ENCODE results near the gene UBE2E3.

Gene UBE2E3

GRCh38 chr2:180979749-180980105, 678 bp upstream of the UBE2E3 start:
- DNase-seq, result no peak

DNA sequence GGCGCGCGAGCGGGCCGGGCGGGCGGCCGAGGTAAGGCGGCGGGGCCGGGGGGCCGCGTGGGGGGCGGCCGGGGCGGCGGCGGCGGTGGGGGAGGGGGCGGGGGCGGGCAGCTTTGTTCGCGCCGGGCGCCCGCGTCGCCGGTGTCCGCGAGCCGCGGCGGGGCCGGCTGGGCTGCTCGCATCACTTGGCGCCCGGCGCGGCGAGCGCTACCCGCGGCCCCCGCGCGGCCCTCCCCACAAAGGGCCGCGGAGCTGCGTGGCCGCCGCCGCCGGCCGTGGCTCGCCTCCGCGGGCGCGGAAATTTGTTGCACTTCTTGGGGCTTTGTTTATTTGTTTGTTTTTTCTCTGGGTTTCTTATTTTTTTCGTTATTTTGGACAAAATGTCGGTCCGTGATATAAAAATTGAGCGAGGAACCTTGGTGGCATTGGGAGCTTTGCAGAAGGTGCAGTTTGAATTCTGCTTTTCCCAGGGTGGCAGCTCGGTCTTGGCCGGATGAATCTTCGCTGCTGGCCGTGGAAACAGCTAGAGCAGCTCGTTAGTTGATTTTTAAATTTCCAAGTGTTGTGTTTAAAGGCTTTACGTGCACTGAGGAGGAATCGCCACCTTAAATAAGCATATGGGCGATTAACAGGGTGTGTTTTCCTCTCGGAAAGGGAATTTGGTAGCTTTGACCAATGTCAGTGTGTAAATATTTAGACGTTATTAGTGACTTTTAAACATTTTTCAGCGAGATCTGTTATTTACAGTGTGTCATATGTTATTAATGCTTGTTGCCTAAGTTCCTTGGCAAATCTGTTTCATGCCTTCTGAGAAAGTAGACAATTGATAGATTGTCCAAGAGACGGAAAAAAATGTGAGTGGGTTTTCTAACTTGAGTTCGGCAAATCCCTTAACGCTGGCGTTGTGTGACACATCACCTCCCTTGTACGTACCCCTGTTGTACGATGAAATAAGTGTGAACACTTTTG, 822 bp downstream of the UBE2E3 start:
- peak; percentile 10 for DNase-seq

DNA sequence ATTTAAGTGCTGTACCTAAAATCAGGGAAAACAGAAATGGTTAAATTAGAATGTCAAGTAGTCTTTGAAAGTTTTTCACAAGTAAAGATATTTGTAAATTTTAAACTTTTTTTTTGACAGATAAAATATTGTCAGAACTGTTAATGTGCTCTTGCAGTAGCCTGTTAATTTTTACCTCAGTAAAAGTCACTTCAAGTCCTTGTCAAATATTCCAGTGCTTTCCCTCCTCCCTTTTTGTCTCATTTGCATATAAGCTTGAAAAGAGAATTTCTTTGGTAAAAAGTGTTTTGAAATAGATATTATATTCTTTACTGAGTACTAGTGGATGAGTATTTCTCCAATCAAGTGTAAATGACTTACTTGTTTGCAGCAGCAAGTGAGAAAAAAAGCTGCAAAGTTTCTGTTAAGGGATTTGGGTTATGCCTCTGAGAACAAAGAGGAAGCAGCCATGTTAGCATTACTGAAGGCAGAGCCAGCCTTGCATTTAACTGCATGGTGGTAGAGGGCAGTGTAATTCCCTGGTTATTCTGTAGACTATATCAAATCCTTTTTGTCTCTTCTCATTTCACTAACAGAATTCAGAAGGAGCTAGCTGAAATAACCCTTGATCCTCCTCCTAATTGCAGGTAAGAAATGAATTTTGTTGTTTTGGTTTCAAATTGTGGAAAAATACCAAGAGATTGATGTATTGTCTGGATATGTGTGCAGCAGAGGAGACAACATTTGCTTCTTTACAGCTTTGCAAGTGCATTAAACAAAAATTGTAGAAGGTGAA, 3.2 kb downstream of the UBE2E3 start:
- DNase-seq, result no peak

DNA sequence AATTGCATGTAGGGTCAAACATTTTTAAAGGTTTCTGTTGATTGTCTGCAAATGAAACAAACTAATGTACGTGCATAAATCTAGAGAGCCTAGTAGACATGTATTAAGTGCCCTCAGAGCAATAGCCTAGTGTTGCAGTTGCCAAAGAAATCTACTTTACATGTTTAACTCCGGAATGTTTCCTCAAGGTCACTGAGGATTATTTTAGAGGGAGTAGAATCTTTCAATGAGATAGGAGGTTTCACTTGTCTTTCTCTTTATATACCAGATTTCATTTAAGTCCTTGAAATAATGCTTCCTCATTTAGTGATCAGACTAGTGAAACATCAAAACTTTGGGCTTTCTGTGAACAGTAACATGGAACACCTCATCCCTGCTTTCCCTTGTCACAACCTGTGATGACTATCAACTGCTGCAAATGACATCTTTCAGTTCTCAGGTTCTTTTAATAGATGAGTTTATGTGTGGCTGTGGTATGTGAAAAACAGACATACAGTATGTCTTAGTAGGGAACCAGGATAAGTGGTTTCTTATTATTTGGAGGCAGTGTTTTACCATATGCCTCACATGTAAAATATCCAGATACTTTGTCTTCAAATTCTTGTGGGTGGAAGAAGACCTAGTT, 5.5 kb downstream of the UBE2E3 start:
- no peak for DNase-seq

- DNase-seq, result no peak
Measured at GRCh38 chr2:180987146-180987545, 6.7 kb downstream of the UBE2E3 start.

- DNase-seq, result no peak
Measured at GRCh38 chr2:180990337-180990736, 9.9 kb downstream of the UBE2E3 start.

DNA sequence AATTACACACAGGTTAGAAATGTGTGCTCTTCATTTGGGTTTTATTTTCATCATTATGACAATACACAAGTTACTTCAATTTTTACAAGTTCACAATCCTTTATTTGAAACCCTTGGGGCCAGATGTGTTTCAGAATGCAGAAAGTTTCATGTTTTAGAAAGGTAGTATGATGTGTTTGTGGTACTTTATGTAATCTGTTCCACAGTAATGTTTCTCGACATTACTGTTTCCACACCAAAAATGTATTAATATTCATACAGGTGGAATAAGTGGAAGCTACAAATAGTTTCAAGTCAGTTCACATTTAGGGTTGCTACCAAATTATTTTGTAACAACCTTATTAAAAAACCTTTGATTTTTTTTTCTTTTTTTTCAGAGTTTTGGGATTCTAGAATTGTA, 10.4 kb downstream of the UBE2E3 start:
- DNase-seq, result no peak

- no peak for DNase-seq
Measured at GRCh38 chr2:180991361-180991760, 11.0 kb downstream of the UBE2E3 start.

- no peak for DNase-seq
Measured at GRCh38 chr2:180991820-180992219, 11.4 kb downstream of the UBE2E3 start.

DNA sequence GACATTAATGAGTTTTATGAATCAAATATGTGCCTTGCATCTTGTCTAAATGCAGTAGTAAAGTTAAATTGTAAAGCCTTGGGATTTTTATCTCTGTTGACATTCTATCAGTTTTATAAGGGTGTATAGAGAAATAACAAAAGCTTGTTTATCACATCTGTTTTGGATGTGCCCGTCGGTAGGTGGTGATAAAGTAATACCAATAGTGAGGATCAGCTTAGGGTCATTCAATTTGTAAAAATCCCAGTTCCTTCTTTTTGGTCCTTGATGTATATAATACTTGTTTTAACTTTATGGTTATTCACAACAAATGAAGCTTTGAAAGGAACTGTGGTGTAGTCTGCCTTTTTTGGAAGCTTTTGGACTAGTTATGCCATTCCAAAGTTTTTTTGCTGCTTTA, 12.6 kb downstream of the UBE2E3 start:
- DNase-seq, result no peak

- no peak for DNase-seq
Measured at GRCh38 chr2:180999274-180999964, 19.0 kb downstream of the UBE2E3 start.

DNA sequence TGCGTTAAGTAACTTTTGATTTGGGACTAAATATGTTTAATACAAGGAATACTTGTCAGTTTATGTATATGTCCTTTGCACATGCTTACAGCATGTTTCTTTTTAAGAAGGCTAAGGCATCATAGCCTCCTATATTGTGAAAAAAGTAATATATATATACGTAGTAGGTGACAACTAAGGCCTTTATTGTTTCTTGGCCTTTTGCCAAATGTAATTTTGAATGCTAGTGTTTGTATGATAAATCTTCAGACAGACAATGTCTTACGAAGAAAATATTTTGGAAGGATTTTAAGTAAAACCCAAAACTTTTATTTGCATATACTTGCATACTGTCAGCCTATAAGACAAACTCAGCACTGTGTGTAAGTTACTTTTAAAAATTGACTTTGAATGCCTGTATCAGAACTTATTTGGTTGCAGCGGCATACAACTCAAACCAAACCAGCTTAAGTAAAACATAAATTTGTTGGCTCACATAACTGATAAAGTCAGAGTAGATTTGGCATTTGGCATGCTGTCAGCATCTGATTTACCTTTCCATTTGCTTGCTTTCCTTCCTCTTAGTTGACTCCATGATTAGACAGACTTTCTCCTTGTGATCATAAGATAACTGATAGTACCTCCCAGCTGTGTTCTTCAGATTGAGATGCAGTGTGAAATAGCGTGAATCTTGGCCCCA, 24.4 kb downstream of the UBE2E3 start:
- DNase-seq, result no peak

DNA sequence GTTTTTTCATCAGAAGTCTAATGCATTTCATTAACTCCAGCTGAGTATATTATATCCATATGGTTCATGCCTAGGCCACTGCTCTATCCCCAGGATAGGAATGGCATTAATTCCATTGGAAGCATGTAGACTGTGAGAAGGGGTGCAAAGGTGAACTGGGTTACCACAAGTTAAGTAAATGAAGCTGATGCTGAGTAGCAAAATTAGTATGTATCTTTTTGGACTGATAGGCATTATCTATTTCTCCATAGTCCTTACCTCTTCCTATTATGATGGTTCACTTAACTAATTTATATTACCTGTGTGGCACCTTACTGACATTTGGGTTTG, 24.9 kb downstream of the UBE2E3 start:
- no peak for DNase-seq

GRCh38 chr2:181005809-181006208, 25.4 kb downstream of the UBE2E3 start:
- no peak for DNase-seq

DNA sequence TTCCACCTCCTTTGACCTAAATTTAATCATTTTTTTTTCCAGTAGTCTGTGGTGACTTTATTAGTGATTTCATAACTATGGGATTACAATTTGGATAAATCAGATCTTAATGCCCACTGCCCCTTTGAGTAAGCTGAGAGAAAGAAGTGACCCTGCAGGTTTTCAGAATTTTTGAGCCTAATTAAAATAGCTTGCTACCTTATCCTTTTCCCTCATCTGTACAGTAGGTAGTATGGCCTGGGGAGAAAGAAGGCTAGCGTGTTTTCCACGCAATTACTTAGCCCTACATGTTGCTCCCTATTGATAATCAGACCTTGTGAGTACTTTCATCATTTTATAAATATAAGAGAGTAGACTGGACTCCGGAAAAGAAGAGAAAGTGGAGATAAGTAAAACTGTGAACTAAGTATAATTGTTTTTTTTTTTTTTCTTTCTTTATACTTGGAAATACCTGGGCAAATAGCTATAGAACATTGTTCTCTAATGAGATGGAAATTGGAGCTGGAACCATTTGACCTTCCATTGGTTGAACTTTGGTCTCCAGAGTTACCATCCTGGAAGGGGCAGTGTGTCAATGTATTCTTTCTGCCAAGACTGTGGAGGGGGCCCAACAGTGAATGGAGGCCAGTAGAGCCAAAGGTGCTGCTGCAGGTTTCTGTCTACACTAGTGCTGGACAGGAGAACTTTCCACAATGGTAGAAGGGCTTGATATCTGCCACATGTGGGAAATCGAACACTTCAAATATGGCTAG, 26.9 kb downstream of the UBE2E3 start:
- DNase-seq, result no peak

GRCh38 chr2:181008407-181008806, 28.0 kb downstream of the UBE2E3 start:
- DNase-seq, result no peak

- no peak for DNase-seq
Measured at GRCh38 chr2:181021199-181021789, 40.9 kb downstream of the UBE2E3 start.

- no peak for DNase-seq
Measured at GRCh38 chr2:181022652-181023051, 42.2 kb downstream of the UBE2E3 start.

- no peak for DNase-seq
Measured at GRCh38 chr2:181025004-181025403, 44.6 kb downstream of the UBE2E3 start.

DNA sequence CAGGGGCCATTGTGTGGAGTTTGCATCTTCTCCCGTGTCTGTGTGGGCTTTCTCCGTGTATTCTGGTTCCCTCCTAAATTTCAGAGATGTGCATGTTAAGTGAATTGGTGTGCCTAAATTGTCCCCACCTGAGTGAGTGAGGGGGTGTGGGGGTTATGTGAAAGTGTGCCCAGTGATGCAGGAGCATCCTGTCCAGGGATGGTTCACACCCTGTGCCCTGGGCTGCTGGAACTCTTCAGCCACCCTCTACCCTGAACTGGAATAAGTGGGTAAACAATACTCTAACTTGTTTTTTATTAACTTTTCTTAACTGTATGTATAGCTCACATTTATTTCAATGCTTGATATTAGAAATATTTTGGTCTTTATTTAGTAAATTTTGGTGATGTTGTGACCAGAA, 56.0 kb downstream of the UBE2E3 start:
- no peak for DNase-seq

DNA sequence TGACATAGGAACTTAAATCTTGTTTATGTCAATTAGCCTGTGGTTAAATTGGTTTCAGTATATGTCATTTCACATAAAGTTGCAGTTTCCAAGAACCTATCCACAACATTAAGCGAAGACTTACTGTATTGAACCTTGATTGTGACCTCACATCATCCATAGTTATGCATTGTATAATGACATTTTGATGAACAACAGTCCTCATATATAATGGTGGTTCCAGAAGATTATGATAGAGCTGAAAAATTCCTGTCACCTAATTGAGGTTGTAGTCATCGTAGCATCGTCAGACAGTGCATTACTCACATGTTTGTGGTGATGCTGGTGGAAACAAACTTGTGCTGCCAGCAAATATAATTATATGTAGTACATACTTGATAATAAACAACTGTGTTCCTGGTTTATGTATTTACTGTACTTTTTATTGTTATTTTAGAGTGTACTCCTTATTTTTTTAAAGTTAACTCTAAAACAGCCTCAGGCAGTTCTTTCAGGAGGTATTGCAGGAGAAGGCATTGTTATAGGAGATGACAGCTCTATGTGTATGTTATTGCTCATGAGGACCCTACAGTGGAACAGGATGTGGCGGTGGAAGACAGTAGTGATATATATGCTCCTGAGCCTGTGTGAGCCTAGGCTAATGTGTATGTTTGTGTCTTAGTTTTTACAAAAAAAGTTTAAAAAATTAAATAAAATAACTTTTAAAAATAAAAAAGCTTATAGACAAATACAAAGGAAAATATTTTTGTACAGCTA, 56.6 kb downstream of the UBE2E3 start:
- DNase-seq, result no peak
